Glomerular visceral epithelial cell (primary cell): ENCODE data around the gene PNCK.

Experiments
- DNase-seq: peaks from one replicate; pipeline ENCODE4 v3.0.0-alpha.2; 2016; ENCODE audit errors: extremely low spot score

Gene PNCK

GRCh38 chrX:153627675-153628111, 45.9 kb downstream of the PNCK start:
- DNase-seq = no peak

- DNase-seq = no peak
Observed at GRCh38 chrX:153626863-153627674, 46.5 kb downstream of the PNCK start.

GRCh38 chrX:153626025-153626633, 47.5 kb downstream of the PNCK start:
- DNase-seq = no peak

- no peak for DNase-seq
Observed at GRCh38 chrX:153625271-153626024, 48.2 kb downstream of the PNCK start.

- no peak for DNase-seq
Observed at GRCh38 chrX:153624196-153625091, 49.2 kb downstream of the PNCK start.

GRCh38 chrX:153623310-153624029, 50.1 kb downstream of the PNCK start:
- DNase-seq = no peak

- no peak for DNase-seq
Observed at GRCh38 chrX:153622661-153623309, 50.8 kb downstream of the PNCK start.

GRCh38 chrX:153621949-153622598, 51.5 kb downstream of the PNCK start:
- no peak for DNase-seq

- DNase-seq = no peak
Observed at GRCh38 chrX:153620576-153620975, 53.0 kb downstream of the PNCK start.
